GM11168 (cell line): Measurements from ENCODE around the gene PDHA1.

ENCODE experiments used
- in situ Hi-C: fragments of 300-500 bp; cut with MboI; formaldehyde crosslinking; loops from one replicate; pipeline ENCODE4 v1.12.0; 2022; ENCODE audit warnings: low sequenced_read_pairs; ENCODE audit not compliant: unreplicated experiment

Gene PDHA1

GRCh38 chrX:19372547-19373331 is 29.0 kb downstream of the PDHA1 start:
- in situ Hi-C loops: loop anchor here (25.0 kb wide), 1 partner anchor 690 kb away; no protein-coding TSS in a partner anchor

- in situ Hi-C loops: loop anchor here (25.0 kb wide), 1 partner anchor 689 kb away; no protein-coding TSS in a partner anchor
Observed at GRCh38 chrX:19373351-19373891, 29.7 kb downstream of the PDHA1 start.

DNA sequence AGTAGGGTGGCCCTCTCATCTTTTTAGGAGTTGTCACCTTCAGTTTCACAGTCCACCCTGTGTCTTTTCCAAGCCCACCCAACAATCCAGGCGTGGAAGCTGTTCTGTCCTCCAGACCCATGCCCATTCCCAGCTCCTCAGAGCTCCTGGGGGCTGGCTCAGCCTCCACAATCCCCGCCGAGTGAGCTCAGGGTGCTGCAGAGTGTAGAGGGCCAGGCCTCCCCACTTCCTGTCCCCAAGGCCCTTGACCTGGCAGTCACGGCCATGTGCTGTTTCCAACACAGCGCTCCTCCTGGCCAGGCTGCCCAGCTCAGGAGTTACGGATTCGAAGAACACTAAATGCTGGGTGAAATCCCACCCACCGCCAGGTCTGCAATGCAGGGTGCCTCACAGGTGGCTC is 31.8 kb downstream of the PDHA1 start:
- in situ Hi-C loops: no loop called here

DNA sequence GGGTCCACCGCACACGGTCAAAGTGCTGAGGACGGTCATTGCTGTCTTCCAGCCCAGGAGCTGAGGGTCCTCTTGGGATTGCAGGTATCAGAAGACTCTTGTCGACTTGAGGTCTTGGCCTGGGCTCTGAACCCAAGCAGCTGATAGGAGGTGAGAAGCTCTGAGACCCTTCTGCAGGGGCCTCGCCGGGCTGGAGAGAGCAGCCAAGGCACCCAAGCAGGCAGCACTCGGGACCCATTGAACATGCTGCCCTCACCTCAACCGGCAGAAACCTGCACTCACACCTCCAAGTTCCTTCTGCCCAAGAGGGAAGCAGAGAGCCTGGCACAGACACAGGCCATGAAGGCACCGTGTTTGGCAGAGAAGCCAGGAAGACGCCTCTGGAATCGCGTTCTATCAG is 34.1 kb downstream of the PDHA1 start:
- in situ Hi-C loops: no loop called here

GRCh38 chrX:19381326-19381725 is 37.6 kb downstream of the PDHA1 start:
- in situ Hi-C loops: no loop called here

DNA sequence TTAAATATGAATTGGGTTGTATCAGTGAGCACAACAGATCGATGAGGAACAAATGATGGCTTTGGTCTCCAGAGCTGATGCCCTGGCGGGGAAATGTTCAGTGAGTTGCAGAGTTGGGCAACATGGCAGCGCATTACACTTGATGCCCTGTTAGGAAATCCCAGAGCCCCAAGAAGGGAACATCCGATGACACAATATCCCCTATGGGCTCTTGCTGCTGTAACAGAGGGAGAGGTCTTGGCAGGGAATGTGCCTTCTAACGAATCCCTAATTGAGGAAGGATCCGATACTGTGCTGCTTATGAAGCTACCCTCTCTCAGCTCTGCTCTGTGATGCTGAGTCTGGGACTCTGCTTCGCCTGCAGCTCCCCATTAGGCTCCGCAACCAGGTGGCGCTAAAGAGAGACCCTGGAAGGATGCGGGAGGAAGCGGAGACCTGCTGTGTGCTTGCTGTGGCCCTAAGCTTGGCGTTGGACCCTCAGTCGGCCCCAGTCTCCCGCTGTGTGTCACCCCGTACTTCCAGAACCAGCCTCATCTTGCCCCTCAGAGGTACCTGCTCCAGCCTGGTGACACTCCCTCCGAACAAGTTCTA is 38.9 kb downstream of the PDHA1 start:
- in situ Hi-C loops: no loop called here

GRCh38 chrX:19386679-19387078 is 43.0 kb downstream of the PDHA1 start:
- in situ Hi-C loops: no loop called here

DNA sequence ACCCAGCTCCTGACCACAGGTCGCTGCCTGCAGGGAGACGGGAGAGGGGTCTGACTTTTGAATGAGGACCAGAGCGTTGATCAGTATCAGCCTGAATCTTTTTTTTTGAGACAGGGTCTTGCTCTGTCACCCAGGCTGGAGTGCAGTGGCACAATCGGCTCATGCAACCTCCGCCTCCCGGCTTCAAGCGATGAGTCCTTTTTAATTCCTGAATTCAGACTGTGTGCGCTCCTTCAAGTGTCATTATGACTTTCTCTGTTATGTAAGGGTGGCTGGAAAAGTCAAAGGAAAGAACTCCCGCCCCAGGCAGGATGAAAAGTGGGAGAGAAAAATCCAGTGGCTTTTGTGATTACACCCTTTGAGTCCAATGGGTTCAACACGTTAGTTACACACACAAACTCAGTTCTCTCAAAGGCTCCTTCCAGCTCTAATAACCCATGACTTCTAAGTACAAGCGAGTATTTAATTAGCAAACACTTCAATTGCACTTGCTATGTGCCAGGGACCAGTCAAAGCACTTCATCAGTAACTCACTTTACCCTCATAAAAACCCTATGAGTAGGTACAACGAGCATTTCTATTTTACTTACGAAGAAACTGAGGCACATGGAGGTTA is 44.4 kb downstream of the PDHA1 start:
- in situ Hi-C loops: no loop called here

- in situ Hi-C loops: no loop called here
Observed at GRCh38 chrX:19388741-19389140, 45.0 kb downstream of the PDHA1 start.

GRCh38 chrX:19389227-19389845 is 45.6 kb downstream of the PDHA1 start:
- in situ Hi-C loops: no loop called here

- in situ Hi-C loops: no loop called here
Observed at GRCh38 chrX:19392078-19392477, 48.4 kb downstream of the PDHA1 start.

DNA sequence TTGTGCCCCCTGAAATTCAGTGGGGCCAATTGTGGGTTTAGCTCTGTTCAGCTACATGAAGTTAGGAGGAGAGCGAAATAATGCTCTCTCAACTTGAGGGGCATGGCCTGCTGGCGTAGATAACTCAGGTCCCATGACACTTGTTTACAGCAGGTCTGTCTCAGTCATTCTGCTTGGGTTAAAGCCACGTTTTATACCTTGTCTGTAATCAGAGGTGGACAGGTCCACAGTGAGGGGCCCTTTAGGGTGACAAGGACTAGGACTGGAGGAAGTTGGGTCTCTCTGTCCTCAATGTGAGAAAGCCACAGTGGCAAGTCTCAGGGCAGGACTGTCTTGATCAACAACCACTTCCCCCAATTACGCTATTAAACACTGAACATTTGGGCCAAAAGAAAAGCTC is 49.0 kb downstream of the PDHA1 start:
- in situ Hi-C loops: no loop called here

GRCh38 chrX:19403696-19404095 is 60.0 kb downstream of the PDHA1 start:
- in situ Hi-C loops: no loop called here

- in situ Hi-C loops: no loop called here
Observed at GRCh38 chrX:19410259-19410658, 66.5 kb downstream of the PDHA1 start.
